ENCODE results near the gene MYL5. TPM values are rescaled to one million over a fixed set of nuclear protein-coding genes. Genes with fewer than 3 reads are reported as not detected.

The MYL5 gene
- total RNA-seq, 4 donors from 2014 or later = 16.0 to 37.7 (median 20.1) TPM

- TF ChIP-seq CTCF (IDR thresholded peaks at IDR 0.05; ENCODE audit: low read depth) = no peak
Observed at GRCh38 chr4:661881-662761, 12.2 kb upstream of the MYL5 start.

- TF ChIP-seq CTCF (IDR thresholded peaks at IDR 0.05; ENCODE audit: low read depth) = no peak
Observed at GRCh38 chr4:663046-663437, 11.3 kb upstream of the MYL5 start.

GRCh38 chr4:663438-664428, 10.6 kb upstream of the MYL5 start:
- TF ChIP-seq CTCF (IDR thresholded peaks at IDR 0.05; ENCODE audit: low read depth) = no peak

- TF ChIP-seq CTCF (IDR thresholded peaks at IDR 0.05; ENCODE audit: low read depth) = no peak
Observed at GRCh38 chr4:664713-665231, 9.6 kb upstream of the MYL5 start.

GRCh38 chr4:665381-665750, 9.0 kb upstream of the MYL5 start:
- no peak for TF ChIP-seq CTCF (IDR thresholded peaks at IDR 0.05; ENCODE audit: low read depth)

GRCh38 chr4:665751-666435, 8.4 kb upstream of the MYL5 start:
- TF ChIP-seq CTCF (IDR thresholded peaks at IDR 0.05; ENCODE audit: low read depth) = no peak
